Body of pancreas (tissue), 4 donors: ENCODE data around the gene TPM1.

Source experiments
- CTCF ChIP-seq, 7 experiments: fragments of 450-650 bp in 4 of 7; fragments of 200-600 bp in 3 of 7; sonication (generic) in 3 of 7; IDR thresholded peaks; one replicate each; pipeline ENCODE4 v1.5.1; 2016 to 2019; ENCODE audit warnings: antibody characterized with exemption in 7 of 7
- POLR2A ChIP-seq, 3 donors: fragments of 450-650 bp; IDR thresholded peaks; one replicate each; pipeline ENCODE4 v1.6.1; 2016; ENCODE audit warnings: antibody characterized with exemption in 3 of 3, mild to moderate bottlenecking in 2 of 3

- TF ChIP-seq POLR2A (IDR thresholded peaks at IDR 0.05) (no peak), CTCF (IDR thresholded peaks at IDR 0.05) (no peak)
These were observed 29.6 kb downstream of the TPM1 start for GRCh38 chr15:63072023-63072650.
